H1 (cell line): Measurements from ENCODE around the gene ZNF608. TPM values are rescaled to one million over a fixed set of nuclear protein-coding genes. Genes with fewer than 3 reads are reported as not detected.

Experiments
- TAF1 ChIP-seq: IDR thresholded peaks from 2 replicates; pipeline ENCODE4 v1.6.1; 2011; ENCODE audit warnings: mild to moderate bottlenecking, low read depth, low read length
- polyA plus RNA-seq, 7 experiments: library from polyadenylated mRNA; depleted of rRNA in 3 of 7; stranded (reverse) in 5 of 7; unstranded in 2 of 7; fragments of >200 nt in 5 of 7; fragments of 200-250 nt in 2 of 7; gene quantifications; 1 replicate in 5 of 7; 2 replicates in 1 of 7; 4 replicates in 1 of 7; pipeline versions ENCODE4 v1.2.1 to v1.2.3, GENCODE V29; 2011 to 2013; ENCODE audit warnings: missing spikeins in 2 of 7, mixed read lengths in 2 of 7
- total RNA-seq: library from RNA; stranded (reverse); fragmentation: NEBNext Ultra II Directional; extraction: Animal tissue kit (Norgen Biotek cat#: 25700); gene quantifications from 2 replicates; pipeline ENCODE4 v1.2.1, GENCODE V29; 2021
- TF ChIP-seq, protein P1 (sequence below): IDR thresholded peaks from 2 replicates; pipeline ENCODE4 v1.6.1; 2012; ENCODE audit warnings: inconsistent platforms

Gene ZNF608
- total and polyA plus RNA-seq, 2 of the 8 experiments (the other 6 are each of a cell fraction or from before 2014, with no cell fraction given), result 17.2 to 40.8 TPM

DNA sequence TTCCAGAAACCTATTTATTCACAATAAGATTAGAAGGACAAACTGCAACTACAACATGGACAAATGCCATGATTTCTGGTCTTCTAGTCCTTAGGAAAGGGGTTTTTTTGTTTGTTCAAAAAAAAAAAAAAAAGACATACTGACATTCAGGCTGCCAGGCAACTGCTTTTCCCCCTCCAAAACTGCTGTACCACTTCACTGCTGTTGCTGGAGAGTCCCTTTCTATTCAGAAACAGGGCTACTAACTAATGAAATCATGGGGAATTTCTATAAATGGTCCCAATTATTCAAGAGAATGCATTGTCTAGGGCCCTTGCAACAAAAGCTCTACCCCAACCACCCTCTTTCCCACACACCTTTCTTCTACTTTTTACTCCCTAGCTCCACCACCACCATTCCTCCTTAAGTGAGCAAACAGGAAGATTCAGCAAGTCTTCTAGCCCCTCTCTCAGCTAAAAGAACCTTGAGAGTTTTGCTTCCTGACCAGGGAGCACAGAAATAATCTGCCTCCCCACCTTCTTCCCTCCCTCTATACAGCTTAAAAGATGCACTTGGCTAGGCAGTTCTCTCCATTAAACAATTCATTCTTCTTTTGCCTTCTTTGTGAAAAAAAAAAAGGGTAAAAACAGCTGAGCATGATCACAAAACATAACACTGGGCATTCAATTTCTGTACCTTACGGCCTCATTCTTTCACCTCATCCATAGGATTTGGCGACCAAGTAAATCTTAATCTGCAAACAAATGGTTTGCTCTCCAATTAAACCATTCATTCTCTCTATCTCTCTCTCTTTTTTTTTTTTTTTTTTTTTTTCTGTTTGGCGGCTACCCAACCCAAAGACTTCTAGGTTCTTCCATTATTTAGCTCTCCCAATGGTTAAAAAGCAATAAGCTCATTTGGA lies 13.8 kb downstream of the ZNF608 start (continued):
- TF ChIP-seq, protein P1, sequence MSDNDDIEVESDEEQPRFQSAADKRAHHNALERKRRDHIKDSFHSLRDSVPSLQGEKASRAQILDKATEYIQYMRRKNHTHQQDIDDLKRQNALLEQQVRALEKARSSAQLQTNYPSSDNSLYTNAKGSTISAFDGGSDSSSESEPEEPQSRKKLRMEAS, result no peak
- no peak for TF ChIP-seq TAF1
